Fibroblast of mammary gland (primary cell): ENCODE measurements around the gene MEF2C.
A peak's percentile ranks its signal among the peaks of the same experiment; 100 is the strongest.

Experiments
- DNase-seq: peaks from one replicate; pipeline ENCODE4 v3.0.0-alpha.2; 2010; ENCODE audit warnings: low read depth
- H3K4me3 ChIP-seq: 2 replicates; pipeline ENCODE4 v1.5.1; 2011; ENCODE audit warnings: low read depth, mild to moderate bottlenecking, low read length, moderate library complexity; ENCODE audit not compliant: control insufficient read depth
- TF ChIP-seq, protein P1 (sequence below): conservative IDR thresholded peaks from 2 replicates; pipeline ENCODE4 v1.5.1; 2011; ENCODE audit warnings: low read depth, low read length, inconsistent platforms; ENCODE audit not compliant: control insufficient read depth, insufficient read depth

Gene MEF2C

DNA sequence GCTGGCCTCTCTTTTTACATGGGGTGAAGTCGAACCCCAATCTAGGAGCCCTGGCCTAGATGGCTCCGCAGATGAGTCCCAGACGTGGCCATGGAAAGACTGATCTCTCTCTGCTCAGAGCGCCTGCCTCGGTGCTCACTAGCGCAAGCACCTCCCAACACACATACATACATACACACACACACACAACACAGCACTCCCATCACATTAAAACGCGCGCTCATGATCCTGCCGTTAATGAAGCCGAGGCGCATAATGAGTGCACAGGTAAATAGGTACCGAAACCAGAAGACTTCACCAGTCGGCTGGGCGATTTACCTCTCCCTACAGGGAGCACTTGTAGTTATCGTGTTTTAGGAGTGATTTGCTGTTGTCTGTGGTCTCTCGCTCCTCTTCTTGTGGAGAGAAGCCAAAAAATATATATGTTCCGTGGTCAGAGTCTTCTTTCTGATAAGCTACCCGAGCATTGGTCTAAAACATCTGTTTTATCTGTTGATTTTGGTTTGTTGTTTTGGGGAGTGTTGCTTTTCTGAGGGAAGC, 207.7 kb downstream of the MEF2C start:
- no peak for DNase-seq
- H3K4me3 ChIP-seq, result no peak overlapping the region
- TF ChIP-seq, protein P1, sequence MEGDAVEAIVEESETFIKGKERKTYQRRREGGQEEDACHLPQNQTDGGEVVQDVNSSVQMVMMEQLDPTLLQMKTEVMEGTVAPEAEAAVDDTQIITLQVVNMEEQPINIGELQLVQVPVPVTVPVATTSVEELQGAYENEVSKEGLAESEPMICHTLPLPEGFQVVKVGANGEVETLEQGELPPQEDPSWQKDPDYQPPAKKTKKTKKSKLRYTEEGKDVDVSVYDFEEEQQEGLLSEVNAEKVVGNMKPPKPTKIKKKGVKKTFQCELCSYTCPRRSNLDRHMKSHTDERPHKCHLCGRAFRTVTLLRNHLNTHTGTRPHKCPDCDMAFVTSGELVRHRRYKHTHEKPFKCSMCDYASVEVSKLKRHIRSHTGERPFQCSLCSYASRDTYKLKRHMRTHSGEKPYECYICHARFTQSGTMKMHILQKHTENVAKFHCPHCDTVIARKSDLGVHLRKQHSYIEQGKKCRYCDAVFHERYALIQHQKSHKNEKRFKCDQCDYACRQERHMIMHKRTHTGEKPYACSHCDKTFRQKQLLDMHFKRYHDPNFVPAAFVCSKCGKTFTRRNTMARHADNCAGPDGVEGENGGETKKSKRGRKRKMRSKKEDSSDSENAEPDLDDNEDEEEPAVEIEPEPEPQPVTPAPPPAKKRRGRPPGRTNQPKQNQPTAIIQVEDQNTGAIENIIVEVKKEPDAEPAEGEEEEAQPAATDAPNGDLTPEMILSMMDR, result no peak

DNA sequence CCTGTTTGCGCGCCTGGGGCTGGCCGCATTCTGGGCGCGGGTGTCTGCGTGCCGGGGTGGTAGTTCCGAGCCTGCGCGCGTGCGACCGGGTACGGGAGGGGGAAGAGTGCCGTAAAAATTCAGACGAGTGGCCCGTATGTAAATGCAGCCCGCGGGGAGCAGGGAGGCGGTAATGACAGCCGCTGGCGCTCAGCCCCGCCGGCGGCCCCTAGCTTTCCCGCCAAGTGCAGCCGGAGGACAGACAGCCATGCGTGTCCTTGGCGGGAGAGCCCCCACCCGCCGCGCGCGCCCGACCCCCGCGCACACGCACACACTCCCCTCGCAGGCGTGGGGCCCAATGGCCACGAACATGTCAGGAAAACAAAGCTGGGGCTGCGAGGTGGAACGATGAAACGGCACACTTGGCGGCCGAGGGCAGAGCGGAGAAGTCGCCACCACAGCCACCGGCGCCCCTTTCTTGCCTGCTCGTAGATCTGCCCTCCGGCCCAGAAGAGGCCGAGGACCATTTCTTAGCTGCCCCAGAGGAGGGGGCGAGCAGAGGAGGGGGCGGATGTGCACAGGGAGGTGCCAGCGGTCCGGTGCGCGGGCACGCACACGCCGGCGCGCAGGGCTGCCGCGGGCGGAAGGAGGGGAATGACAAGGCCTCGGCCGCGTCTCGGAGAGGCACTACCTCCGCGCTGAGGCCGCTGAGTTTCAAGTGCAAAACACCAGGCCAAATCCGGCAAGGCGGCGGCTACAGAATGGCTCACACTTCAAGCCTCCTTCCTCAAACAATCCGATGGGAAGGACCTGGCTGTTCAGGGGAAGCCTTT, 208.4 kb downstream of the MEF2C start:
- TF ChIP-seq, protein P1, result no peak
- H3K4me3 ChIP-seq, result peak overlapping the region; percentile 12
- DNase-seq, result no peak

DNA sequence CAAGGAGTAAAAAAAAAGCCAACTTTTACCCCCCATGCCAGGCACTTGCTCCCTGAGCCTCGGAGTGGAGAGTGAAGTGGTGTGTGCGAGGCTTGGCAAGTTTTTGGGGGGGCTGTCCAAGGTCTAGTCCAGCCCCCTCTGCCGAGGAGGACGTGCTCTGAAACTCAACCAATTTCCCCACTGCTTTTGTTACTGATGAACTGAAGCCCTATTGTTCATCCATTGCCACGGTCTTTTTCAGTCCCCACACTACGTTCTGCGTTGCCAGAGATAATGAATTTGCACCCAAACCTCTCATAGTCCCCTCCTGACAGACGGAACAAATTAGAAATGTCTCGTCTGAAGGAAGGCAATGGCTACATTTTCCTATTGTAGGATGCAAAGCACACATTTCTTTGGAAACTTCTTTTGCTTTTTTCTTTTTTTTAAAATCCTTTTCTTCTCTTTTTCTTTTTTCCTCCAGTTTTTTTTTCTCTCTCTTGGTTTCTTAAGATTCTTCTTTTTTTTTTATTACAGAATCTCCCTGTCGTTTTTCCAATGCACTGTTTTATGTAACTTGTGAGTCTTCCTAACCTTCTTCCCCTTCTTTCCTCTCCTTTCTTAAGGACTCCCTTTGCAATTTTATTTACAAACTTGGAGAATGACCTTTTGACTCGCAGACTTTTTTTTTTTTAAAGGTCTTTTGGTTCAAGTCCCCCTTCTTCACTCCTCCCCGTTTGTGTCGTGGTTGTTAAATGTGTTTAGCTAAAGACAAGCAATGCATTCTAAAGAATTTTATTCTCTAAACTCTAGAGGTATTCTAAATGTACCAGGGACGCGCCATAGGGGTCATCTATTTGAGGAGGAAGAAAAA, 209.5 kb downstream of the MEF2C start:
- TF ChIP-seq, protein P1, result no peak
- no peak for DNase-seq
- no peak overlapping the region for H3K4me3 ChIP-seq

DNA sequence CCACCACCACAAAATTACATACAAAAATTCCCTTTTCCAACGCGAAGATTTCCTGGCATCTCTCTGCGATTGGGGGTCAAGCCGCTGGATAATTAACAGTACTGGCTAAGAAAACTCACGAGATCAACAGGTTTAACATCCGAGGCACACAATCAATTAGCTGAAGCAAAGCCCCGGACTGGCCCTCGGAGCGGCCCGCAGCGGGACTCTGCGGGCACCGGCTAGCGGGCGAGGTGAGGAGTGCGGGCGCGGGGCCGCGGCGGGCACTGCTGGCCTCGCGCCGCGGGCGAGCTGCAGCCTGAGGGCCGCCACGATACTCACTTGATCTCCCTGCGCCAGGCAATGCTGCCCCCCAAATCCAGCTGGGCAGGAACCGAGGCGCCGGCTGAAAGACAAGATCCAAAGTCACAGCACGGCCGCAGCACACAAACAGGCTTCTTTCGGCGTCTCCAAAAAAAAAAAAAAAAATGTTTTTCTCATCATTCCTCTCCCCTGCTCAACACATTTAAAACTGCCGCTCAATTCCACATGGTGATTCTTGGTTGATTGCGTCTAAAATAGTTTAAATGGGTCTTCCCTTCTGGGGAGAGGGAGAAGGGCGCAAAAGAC, 210.2 kb downstream of the MEF2C start:
- TF ChIP-seq, protein P1, result no peak
- DNase-seq, result no peak
- H3K4me3 ChIP-seq, result no peak overlapping the region

DNA sequence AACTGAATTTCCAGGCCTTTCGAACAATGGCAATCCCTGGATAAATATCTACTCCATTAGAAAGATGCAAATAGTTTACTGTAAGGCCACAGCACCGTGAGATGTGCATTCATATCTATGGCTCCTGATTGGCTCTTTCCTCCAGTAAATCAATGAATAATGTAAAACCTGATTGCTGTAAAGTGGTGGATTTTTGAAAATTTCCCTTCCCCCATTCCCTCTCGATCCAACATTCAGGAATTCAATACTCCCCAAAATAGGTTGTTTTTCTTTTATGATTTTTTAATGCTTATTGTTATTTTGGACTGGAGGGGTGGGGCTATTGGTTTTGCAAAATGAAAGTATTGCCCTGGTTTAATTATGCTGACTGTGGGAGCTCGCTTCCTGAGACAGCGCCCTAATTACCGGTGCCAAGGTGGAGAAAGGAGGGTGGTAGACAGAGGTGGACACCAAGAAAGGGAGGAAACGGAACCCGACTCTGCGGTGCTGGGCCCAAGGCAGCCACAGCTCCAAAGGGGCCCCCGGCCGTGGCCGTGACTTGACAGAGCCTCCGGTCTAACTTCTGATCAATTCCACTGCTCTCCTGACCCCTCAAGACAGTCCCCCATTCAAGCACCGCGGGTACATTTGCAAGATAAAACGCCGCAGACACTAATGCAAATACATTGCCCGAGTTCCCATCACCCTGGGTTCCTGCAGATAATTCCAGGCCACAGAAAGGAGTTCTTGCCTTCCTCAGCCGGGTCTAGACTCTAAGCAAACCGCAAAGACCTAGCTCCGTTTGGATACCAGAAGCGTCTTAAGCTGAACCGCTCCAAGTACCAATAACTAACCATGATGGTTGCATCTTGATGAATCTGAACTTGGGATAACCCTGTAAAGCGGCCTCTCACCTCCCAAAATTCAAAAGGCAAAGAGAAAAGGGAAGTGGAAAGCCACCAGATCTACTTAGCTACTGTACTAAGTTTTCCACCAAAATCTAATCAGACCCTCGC, 211.2 kb downstream of the MEF2C start:
- no peak overlapping the region for H3K4me3 ChIP-seq
- TF ChIP-seq, protein P1, result no peak
- DNase-seq, result no peak
